ENCODE results near the gene KCTD12. TPM values are rescaled to one million over a fixed set of nuclear protein-coding genes. Genes with fewer than 3 reads are reported as not detected.

Gene KCTD12
- total RNA-seq, 1 donor from 2014 or later: 52.0 TPM

- no peak for DNase-seq (ENCODE audit: low read depth)
Measured at GRCh38 chr13:76888421-76888820, 2.2 kb upstream of the KCTD12 start.

GRCh38 chr13:76887076-76887563 lies 915 bp upstream of the KCTD12 start:
- DNase-seq (ENCODE audit: low read depth): no peak

- DNase-seq (ENCODE audit: low read depth): no peak
Measured at GRCh38 chr13:76886005-76886291, 257 bp downstream of the KCTD12 start.

GRCh38 chr13:76885203-76886004 lies 801 bp downstream of the KCTD12 start:
- peak; percentile 84 for DNase-seq (ENCODE audit: low read depth)

- no peak for DNase-seq (ENCODE audit: low read depth)
Measured at GRCh38 chr13:76884907-76885202, 1.4 kb downstream of the KCTD12 start.

GRCh38 chr13:76884186-76884906 lies 1.9 kb downstream of the KCTD12 start:
- peak; percentile 76 for DNase-seq (ENCODE audit: low read depth)

- no peak for DNase-seq (ENCODE audit: low read depth)
Measured at GRCh38 chr13:76883236-76883635, 3.0 kb downstream of the KCTD12 start.

- peak; percentile 87 for DNase-seq (ENCODE audit: low read depth)
Measured at GRCh38 chr13:76882431-76882830, 3.8 kb downstream of the KCTD12 start.

GRCh38 chr13:76879883-76880270 lies 6.3 kb downstream of the KCTD12 start:
- DNase-seq (ENCODE audit: low read depth): no peak

- peak; percentile 75 for DNase-seq (ENCODE audit: low read depth)
Measured at GRCh38 chr13:76879203-76879882, 6.9 kb downstream of the KCTD12 start.

- no peak for DNase-seq (ENCODE audit: low read depth)
Measured at GRCh38 chr13:76878043-76878442, 8.2 kb downstream of the KCTD12 start.

- no peak for DNase-seq (ENCODE audit: low read depth)
Measured at GRCh38 chr13:76875271-76875815, 10.9 kb downstream of the KCTD12 start.

GRCh38 chr13:76874479-76874878 lies 11.7 kb downstream of the KCTD12 start:
- DNase-seq (ENCODE audit: low read depth): no peak

GRCh38 chr13:76873445-76873844 lies 12.8 kb downstream of the KCTD12 start:
- no peak for DNase-seq (ENCODE audit: low read depth)

GRCh38 chr13:76872675-76873074 lies 13.5 kb downstream of the KCTD12 start:
- DNase-seq (ENCODE audit: low read depth): no peak

GRCh38 chr13:76871432-76871831 lies 14.8 kb downstream of the KCTD12 start:
- no peak for DNase-seq (ENCODE audit: low read depth)

- peak; percentile 49 for DNase-seq (ENCODE audit: low read depth)
Measured at GRCh38 chr13:76868371-76868770, 17.8 kb downstream of the KCTD12 start.

- DNase-seq (ENCODE audit: low read depth): no peak
Measured at GRCh38 chr13:76865996-76866503, 20.2 kb downstream of the KCTD12 start.

- no peak for DNase-seq (ENCODE audit: low read depth)
Measured at GRCh38 chr13:76865109-76865508, 21.1 kb downstream of the KCTD12 start.

GRCh38 chr13:76864259-76864658 lies 21.9 kb downstream of the KCTD12 start:
- peak; percentile 52 for DNase-seq (ENCODE audit: low read depth)

GRCh38 chr13:76863022-76863421 lies 23.2 kb downstream of the KCTD12 start:
- DNase-seq (ENCODE audit: low read depth): no peak

- DNase-seq (ENCODE audit: low read depth): no peak
Measured at GRCh38 chr13:76861859-76862258, 24.3 kb downstream of the KCTD12 start.
